HEK293T (cell line): ENCODE measurements around the gene LSAMP.

Experiments
- ARNT ChIP-seq: fragments of 450-650 bp; IDR thresholded peaks from 2 replicates; pipeline ENCODE4 v1.6.1; 2017; ENCODE audit warnings: mild to moderate bottlenecking
- BHLHE40 ChIP-seq: fragments of 450-650 bp; IDR thresholded peaks from 2 replicates; pipeline ENCODE4 v1.6.1; 2016; ENCODE audit warnings: mild to moderate bottlenecking, moderate library complexity, borderline replicate concordance
- ELF4 ChIP-seq: fragments of 450-650 bp; IDR thresholded peaks from 2 replicates; pipeline ENCODE4 v1.6.1; 2017; ENCODE audit warnings: antibody characterized with exemption
- FOXA1 ChIP-seq: fragments of 450-650 bp; IDR thresholded peaks from 2 replicates; pipeline ENCODE4 v1.6.1; 2016; ENCODE audit warnings: mild to moderate bottlenecking
- FOXK2 ChIP-seq: fragments of 450-650 bp; IDR thresholded peaks from 2 replicates; pipeline ENCODE4 v1.6.1; 2016; ENCODE audit warnings: mild to moderate bottlenecking
- FOXM1 ChIP-seq: fragments of 450-650 bp; IDR thresholded peaks from 2 replicates; pipeline ENCODE4 v1.6.1; 2017; ENCODE audit warnings: mild to moderate bottlenecking, borderline replicate concordance
- HDGF ChIP-seq: fragments of 450-650 bp; IDR thresholded peaks from 2 replicates; pipeline ENCODE4 v1.6.1; 2017; ENCODE audit warnings: antibody characterized with exemption, borderline replicate concordance
- LEF1 ChIP-seq: fragments of 450-650 bp; IDR thresholded peaks from 2 replicates; pipeline ENCODE4 v1.6.1; 2017; ENCODE audit warnings: mild to moderate bottlenecking, borderline replicate concordance
- NFRKB ChIP-seq: fragments of 450-650 bp; IDR thresholded peaks from 2 replicates; pipeline ENCODE4 v1.6.1; 2016; ENCODE audit warnings: mild to moderate bottlenecking, moderate library complexity
- SP1 ChIP-seq: fragments of 450-650 bp; IDR thresholded peaks from 2 replicates; pipeline ENCODE4 v1.6.1; 2017
- TARDBP ChIP-seq: fragments of 450-650 bp; IDR thresholded peaks from 2 replicates; pipeline ENCODE4 v1.6.1; 2016
- TF ChIP-seq, protein P1 (sequence below): fragments of 450-650 bp; IDR thresholded peaks from 2 replicates; pipeline ENCODE4 v1.6.1; 2016

DNA sequence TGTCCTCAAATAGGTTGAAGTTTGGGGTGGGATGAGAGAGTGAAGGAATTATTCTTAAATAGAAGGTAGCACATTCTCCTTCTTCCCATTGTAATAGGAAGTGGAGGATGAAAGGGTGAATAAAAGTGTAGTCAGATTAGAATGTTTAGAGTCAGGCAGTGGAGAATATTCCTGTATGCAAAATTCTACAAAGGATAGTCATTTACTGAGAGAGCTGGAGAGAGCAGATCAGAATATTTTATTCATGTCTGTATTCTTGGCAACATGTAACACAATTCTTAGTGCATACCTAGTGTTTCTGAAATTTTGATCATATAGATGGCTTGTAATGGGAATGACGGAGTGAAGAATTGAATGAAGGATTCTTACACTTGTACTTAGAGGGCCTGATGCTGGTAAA, 139.1 kb downstream of the LSAMP start:
- TF ChIP-seq LEF1 (no peak), BHLHE40 (no peak), ARNT (no peak), SP1 (no peak), FOXA1 (no peak), FOXM1 (no peak), TARDBP (no peak), NFRKB (no peak), ELF4 (no peak), HDGF (no peak), FOXK2 (no peak)
- TF ChIP-seq, protein P1, sequence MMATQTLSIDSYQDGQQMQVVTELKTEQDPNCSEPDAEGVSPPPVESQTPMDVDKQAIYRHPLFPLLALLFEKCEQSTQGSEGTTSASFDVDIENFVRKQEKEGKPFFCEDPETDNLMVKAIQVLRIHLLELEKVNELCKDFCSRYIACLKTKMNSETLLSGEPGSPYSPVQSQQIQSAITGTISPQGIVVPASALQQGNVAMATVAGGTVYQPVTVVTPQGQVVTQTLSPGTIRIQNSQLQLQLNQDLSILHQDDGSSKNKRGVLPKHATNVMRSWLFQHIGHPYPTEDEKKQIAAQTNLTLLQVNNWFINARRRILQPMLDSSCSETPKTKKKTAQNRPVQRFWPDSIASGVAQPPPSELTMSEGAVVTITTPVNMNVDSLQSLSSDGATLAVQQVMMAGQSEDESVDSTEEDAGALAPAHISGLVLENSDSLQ: no peak
